ENCODE results near the gene TCP1.

The TCP1 gene

DNA sequence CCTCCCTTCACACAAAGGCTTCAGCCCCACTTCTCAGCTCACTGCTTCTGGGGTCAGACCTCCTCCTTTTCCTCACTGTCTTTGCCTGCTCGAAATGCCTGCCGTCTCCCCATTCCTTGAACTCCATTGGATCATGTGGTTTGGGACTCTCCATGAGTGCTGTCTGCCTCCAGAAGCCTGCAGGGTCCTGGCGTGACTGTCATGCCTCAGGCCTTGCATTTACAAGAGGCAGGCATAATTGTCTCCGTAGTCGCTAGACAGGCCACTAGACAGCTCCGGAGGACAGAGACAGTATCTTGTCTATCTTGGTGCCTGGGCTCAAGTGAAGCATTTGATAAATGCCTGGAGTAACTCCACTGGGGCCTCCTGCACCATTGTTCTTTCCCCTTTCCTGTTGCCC lies 26.0 kb upstream of the TCP1 start:
- TF ChIP-seq, protein P1, sequence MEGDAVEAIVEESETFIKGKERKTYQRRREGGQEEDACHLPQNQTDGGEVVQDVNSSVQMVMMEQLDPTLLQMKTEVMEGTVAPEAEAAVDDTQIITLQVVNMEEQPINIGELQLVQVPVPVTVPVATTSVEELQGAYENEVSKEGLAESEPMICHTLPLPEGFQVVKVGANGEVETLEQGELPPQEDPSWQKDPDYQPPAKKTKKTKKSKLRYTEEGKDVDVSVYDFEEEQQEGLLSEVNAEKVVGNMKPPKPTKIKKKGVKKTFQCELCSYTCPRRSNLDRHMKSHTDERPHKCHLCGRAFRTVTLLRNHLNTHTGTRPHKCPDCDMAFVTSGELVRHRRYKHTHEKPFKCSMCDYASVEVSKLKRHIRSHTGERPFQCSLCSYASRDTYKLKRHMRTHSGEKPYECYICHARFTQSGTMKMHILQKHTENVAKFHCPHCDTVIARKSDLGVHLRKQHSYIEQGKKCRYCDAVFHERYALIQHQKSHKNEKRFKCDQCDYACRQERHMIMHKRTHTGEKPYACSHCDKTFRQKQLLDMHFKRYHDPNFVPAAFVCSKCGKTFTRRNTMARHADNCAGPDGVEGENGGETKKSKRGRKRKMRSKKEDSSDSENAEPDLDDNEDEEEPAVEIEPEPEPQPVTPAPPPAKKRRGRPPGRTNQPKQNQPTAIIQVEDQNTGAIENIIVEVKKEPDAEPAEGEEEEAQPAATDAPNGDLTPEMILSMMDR (IDR thresholded peaks at IDR 0.05): no peak

DNA sequence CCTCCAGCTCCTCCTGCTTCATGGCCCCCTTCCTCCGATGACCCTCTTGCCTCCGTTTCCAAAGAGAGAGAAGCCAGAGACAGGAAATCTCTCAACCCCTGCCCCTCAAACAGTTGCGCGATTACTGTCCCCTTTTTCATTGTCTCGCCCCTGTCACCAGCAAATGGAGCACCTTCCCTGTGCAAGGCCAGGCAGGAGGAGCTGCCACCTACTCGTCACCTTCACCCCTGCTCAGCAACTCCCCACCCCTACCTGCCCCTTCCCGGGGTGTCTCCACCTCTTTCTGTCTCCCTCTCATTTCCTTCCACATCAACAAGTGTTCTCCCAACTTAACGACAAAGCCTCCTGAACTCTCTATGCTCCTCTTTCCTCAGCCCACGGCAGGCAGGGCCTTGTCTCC lies 24.4 kb upstream of the TCP1 start:
- no peak for DNase-seq (ENCODE audit: low spot score)
- H3K27ac ChIP-seq: no peak overlapping the region
- no peak overlapping the region for H3K4me3 ChIP-seq
- TF ChIP-seq, protein P1 (IDR thresholded peaks at IDR 0.05): no peak

More for the DNA sequence above, 26.0 kb upstream of the TCP1 start:
- no peak overlapping the region for H3K4me3 ChIP-seq
- H3K27ac ChIP-seq: no peak overlapping the region
- no peak for DNase-seq (ENCODE audit: low spot score)

DNA sequence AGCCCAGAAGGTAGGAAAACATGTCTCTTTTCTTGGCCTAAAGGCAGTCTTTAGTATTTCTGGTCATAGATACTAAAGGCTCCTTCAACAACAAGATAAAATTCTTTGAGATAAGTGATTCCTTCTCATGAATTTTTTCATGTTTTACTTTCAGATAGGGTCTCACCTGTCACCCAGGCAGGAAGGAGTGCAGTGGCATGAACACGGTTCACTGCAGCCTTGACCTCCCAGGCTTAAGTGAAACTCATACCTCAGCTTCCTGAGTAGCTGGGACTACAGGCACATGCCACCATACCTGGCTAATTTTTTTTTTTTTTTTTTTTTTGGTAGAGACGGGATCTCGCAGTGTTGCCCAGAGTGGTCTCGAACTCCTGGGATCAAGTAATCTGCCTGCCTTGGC lies 19.7 kb upstream of the TCP1 start:
- Histone ChIP-seq H3K4me3 (no peak overlapping the region), H3K27ac (no peak overlapping the region)
- DNase-seq (ENCODE audit: low spot score): no peak
- TF ChIP-seq, protein P1 (IDR thresholded peaks at IDR 0.05): no peak

DNA sequence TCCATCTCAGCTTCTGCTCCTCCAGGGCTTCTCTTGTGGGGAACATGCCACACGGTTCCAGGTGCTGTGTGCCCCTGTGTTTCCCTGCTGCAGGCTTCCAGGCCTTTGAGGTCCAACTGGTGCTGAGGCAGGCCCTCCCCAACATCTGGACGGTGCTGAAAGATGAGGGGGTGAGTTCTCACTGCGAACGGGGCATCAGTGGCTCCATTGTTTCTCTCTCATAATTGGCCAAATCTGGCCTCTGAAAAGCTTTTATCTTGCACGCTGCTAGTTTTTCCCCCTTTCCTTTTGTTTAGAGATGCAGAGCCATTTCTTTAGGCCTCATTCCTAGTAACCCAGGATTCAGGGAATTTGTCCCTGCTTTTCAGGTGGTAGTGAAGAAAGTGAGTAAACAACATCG lies 19.2 kb upstream of the TCP1 start:
- Histone ChIP-seq H3K27ac (no peak overlapping the region), H3K4me3 (no peak overlapping the region)
- no peak for DNase-seq (ENCODE audit: low spot score)
- TF ChIP-seq, protein P1 (IDR thresholded peaks at IDR 0.05): no peak

DNA sequence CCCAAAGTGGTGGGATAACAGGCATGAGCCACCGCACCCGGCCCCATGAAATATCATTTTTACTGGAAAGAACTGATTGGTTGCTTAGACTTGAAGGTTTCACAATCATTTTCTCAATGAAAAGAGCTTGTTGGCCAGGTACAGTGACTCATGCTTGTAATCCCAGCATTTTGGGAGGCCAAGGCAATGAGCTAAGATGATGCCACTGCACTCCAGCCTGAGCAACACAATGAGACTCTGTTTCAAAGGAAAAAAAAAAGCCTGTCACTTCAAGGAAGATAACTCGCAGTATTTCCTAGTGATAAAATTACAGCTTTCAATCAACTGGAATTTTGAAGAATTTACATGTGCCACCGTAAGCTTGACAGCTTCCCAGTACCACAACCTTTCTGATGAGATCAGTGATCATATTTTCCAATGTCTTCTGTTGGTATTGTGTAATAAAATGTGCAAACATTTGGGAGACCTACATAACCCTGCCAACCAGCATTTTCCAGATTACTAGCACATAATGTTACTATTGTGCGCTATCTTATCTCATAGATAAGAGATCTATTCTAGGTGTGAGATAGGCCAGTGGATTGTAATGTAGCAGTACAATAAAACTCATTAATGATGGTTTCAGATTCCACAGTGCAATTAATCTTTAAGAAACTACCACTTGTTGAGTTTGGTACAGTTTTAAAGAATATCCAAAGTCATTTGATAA lies 17.9 kb upstream of the TCP1 start:
- DNase-seq (ENCODE audit: low spot score): no peak
- no peak overlapping the region for H3K27ac ChIP-seq

DNA sequence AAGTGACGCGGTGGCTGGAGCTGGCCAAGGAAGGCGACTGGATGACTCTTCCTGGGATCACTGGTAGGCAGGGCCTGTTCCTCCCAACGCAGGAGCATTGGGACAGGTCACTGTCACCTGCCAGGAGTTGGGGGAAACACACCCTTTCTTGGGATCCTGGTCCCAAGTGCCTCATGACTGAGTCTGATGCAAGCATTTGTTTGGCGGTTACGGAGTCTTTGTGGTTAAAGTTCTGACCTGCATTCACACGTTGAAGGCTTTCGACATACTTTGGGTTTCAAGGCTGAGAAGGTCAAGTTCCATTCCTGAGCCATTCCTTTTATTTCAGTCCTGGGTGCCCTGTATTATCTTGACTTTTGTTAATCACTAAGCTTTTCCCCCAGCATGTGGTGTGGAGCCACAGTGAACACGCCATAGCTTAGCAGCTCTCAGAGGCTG lies 16.6 kb upstream of the TCP1 start:
- Histone ChIP-seq H3K4me3 (no peak overlapping the region), H3K27ac (no peak overlapping the region)
- TF ChIP-seq, protein P1 (IDR thresholded peaks at IDR 0.05): no peak
- no peak for DNase-seq (ENCODE audit: low spot score)

More for the DNA sequence above, 17.9 kb upstream of the TCP1 start:
- TF ChIP-seq, protein P1 (IDR thresholded peaks at IDR 0.05): no peak
- no peak overlapping the region for H3K4me3 ChIP-seq

DNA sequence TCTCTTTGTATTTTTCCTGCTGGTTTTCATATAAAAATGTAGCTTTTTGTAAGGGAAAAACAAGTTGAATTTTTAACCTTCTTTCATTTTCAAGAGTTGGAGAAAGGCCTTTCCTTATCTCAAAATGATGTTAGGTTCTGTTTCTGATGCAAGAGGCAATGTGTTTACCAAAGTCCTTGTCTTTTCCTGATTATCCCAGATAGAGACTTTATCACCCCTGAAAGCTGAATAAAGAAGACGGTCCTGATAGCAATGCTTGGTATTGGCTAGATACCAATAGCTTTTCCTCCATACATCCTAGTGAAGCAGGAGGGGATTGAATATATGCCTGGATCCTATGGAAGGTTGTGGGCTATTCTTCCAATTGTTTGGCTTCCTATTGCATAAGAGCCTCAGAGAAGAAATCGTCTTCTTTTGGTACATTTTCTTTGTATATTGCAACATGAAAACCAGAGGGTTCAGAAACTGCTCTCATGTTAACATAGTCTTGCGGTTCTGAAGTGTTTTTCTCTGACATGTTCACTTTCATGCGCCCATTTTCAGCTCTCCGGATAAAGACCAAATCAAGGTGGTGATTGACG lies 16.1 kb upstream of the TCP1 start:
- TF ChIP-seq, protein P1 (IDR thresholded peaks at IDR 0.05): no peak
- no peak for DNase-seq (ENCODE audit: low spot score)
- no peak overlapping the region for H3K27ac ChIP-seq
- no peak overlapping the region for H3K4me3 ChIP-seq

All from coronary artery (tissue), 2 donors.